B cell (primary cell): ENCODE measurements around the gene AGRN.
A peak's percentile ranks its signal among the peaks of the same experiment; 100 is the strongest.

Experiments used
- EZH2 ChIP-seq: IDR thresholded peaks from 2 replicates; pipeline ENCODE4 v1.6.1; 2012; ENCODE audit warnings: borderline replicate concordance, low read depth, mild to moderate bottlenecking, moderate library complexity, low read length; ENCODE audit not compliant: insufficient read depth, poor library complexity, severe bottlenecking
- TF ChIP-seq, protein P1 (sequence below): fragments of 200-600 bp; IDR thresholded peaks from one replicate; pipeline ENCODE4 v1.8.0; 2022; ENCODE audit warnings: antibody characterized with exemption, mild to moderate bottlenecking

DNA sequence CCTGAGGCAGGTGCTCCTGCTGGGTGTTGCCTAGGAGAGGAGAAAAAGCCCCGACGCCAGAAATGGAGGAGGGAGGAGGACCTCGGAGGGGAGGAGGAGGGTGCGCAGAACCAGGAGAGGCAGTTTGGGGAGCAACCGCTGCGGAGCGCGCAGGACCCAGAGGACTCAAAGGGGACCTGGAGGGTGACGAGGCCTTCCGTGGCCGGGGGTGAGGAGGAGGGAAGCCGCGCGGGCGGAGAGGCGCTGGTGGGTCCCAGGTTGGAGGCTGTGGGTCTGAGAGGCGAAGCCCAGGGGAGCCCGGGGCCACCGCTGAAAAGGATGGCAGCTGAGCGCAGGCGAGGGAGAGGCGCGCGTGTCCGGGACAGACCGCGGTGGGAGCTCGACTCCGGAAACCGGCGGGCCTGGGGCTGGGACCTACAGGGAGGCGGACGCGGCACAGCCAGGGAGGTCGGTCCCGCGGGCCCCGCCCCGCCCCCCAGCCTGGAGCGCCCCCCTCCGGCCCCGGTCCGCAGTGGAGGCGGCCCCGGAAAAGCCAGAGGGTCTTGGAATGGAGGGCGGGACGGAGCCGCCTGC is 39.1 kb downstream of the AGRN start:
- no peak for TF ChIP-seq EZH2
- TF ChIP-seq, protein P1, sequence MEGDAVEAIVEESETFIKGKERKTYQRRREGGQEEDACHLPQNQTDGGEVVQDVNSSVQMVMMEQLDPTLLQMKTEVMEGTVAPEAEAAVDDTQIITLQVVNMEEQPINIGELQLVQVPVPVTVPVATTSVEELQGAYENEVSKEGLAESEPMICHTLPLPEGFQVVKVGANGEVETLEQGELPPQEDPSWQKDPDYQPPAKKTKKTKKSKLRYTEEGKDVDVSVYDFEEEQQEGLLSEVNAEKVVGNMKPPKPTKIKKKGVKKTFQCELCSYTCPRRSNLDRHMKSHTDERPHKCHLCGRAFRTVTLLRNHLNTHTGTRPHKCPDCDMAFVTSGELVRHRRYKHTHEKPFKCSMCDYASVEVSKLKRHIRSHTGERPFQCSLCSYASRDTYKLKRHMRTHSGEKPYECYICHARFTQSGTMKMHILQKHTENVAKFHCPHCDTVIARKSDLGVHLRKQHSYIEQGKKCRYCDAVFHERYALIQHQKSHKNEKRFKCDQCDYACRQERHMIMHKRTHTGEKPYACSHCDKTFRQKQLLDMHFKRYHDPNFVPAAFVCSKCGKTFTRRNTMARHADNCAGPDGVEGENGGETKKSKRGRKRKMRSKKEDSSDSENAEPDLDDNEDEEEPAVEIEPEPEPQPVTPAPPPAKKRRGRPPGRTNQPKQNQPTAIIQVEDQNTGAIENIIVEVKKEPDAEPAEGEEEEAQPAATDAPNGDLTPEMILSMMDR, result peak; percentile 66
